Measurements from ENCODE around the gene DNAH7. TPM values are rescaled to one million over a fixed set of nuclear protein-coding genes. Genes with fewer than 3 reads are reported as not detected.

Gene DNAH7
- total and polyA plus RNA-seq, 2 of the 4 experiments (the other 2 are of a cell fraction): 0.22 to 0.36 TPM

DNA sequence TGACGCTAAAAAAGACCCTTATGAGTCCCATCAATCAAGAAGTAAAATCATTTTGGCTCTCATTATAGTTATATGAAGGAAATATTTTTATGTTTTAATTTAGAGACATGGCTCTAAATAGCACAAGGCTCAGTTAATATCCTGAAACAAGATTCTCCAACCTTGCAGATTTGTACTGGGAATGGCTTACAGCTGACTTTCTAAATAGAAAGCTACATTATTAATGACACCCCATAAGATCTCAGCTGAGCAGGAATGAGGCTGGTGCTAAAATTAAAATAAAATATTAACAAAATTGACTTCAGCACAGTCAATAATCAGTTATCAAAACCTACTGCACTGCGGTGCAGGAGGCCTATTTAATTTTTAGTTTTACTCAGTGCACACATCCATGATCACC lies 274.8 kb downstream of the DNAH7 start:
- H4K20me1 ChIP-seq (ENCODE audit: insufficient read depth, low read length): no peaks in the 10 kb centered on the region
- no peak overlapping the region for H4K91ac ChIP-seq (ENCODE audit: insufficient read depth, low read depth, low read length)
- no peaks in the 10 kb centered on the region for H3K27me3 ChIP-seq (ENCODE audit: control insufficient read depth, insufficient read depth, low read length)
- H3K27ac ChIP-seq (ENCODE audit: insufficient read depth, low read length): no peak overlapping the region
- no peak for DNase-seq
- ATAC-seq (ENCODE audit: low read depth): no peak
- H3K23ac ChIP-seq (ENCODE audit: low read depth, low read length): no peak overlapping the region
- H3K56ac ChIP-seq (ENCODE audit: extremely low read depth, insufficient read depth, low read length): no peak overlapping the region
- H3K79me1 ChIP-seq (ENCODE audit: low read depth in 1 of 2, low read length in 2 of 2): no peaks in the 10 kb centered on the region
- no TSS peak for BruUV-seq (replicated peaks)
- H3K14ac ChIP-seq (replicated peaks; ENCODE audit: low read depth, low read length): no peak overlapping the region
- no peak overlapping the region for H2BK120ac ChIP-seq (ENCODE audit: low read depth, low read length)
- no peak overlapping the region for H2AFZ ChIP-seq (replicated peaks; ENCODE audit: low read length, poor library complexity)
- in situ Hi-C loops (cut with MboI; ENCODE audit: low sequenced_read_pairs) (no loop called here), dilution Hi-C loops (cut with HindIII; ENCODE audit: low sequenced_read_pairs, unreplicated experiment) (no loop called here), intact Hi-C loops (cut with micrococcal nuclease) (no loop called here)
- no peak overlapping the region for H3K4me3 ChIP-seq (ENCODE audit: insufficient read depth, low read depth, low read length)
- no peaks in the 10 kb centered on the region for H3K9me1 ChIP-seq (ENCODE audit: insufficient read depth, low read length)
- H3K9ac ChIP-seq (ENCODE audit: low read depth, low read length): no peak overlapping the region
- no peaks in the 10 kb centered on the region for H3K4me1 ChIP-seq (ENCODE audit: control insufficient read depth, insufficient read depth, low read length)
- H2BK15ac ChIP-seq (ENCODE audit: low read depth, low read length): no peak overlapping the region
- H3K9me3 ChIP-seq (ENCODE audit: control insufficient read depth, insufficient read depth, low read length): no peaks in the 10 kb centered on the region
- no peaks in the 10 kb centered on the region for H3K36me3 ChIP-seq (ENCODE audit: control insufficient read depth, insufficient read depth, low read length)
- POLR2A ChIA-PET (ENCODE audit: unreplicated experiment): no interaction called here
- H2AK9ac ChIP-seq (replicated peaks; ENCODE audit: low read depth, low read length, poor library complexity): no peak overlapping the region
- H2AK5ac ChIP-seq (ENCODE audit: low read depth, low read length): no peak overlapping the region
- CTCF ChIA-PET: no interaction called here
- WGBS, 2 experiments (ENCODE audit: extremely low coverage in 2 of 2, insufficient read length in 1 of 2): no CpG with 5 or more reads among the region's 2 CpGs
- TF ChIP-seq, protein P1, sequence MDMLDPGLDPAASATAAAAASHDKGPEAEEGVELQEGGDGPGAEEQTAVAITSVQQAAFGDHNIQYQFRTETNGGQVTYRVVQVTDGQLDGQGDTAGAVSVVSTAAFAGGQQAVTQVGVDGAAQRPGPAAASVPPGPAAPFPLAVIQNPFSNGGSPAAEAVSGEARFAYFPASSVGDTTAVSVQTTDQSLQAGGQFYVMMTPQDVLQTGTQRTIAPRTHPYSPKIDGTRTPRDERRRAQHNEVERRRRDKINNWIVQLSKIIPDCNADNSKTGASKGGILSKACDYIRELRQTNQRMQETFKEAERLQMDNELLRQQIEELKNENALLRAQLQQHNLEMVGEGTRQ (IDR thresholded peaks at IDR 0.05; ENCODE audit: low read depth, low read length): no peak
- TF ChIP-seq BHLHE40 (IDR thresholded peaks at IDR 0.05; ENCODE audit: low read depth, low read length) (no peak), MXI1 (IDR thresholded peaks at IDR 0.05; ENCODE audit: borderline replicate concordance, low read depth, low read length) (no peak), MAZ (IDR thresholded peaks at IDR 0.05; ENCODE audit: borderline replicate concordance, low read depth, low read length) (no peak), SMC3 (IDR thresholded peaks at IDR 0.05; ENCODE audit: low read depth, low read length) (no peak), FOS (IDR thresholded peaks at IDR 0.05; ENCODE audit: low read depth, low read length) (no peak), CHD1 (IDR thresholded peaks at IDR 0.05; ENCODE audit: low read depth, low read length) (no peak), POLR2A (IDR thresholded peaks at IDR 0.05; ENCODE audit: low read depth, low read length) (no peak), RCOR1 (IDR thresholded peaks at IDR 0.05; ENCODE audit: insufficient replicate concordance, low read length) (no peak)
- H2BK5ac ChIP-seq (ENCODE audit: low read depth, low read length, poor library complexity, severe bottlenecking): no peak overlapping the region
- no peak overlapping the region for H4K5ac ChIP-seq (ENCODE audit: low read depth, low read length)
- no peak overlapping the region for H4K8ac ChIP-seq (ENCODE audit: low read depth in 2 of 2, low read length in 2 of 2)
- no peak overlapping the region for H2BK20ac ChIP-seq (ENCODE audit: low read depth, low read length)
- H3K4me2 ChIP-seq (ENCODE audit: low read depth, low read length): no peak overlapping the region
- no peak overlapping the region for H3K4ac ChIP-seq (ENCODE audit: low read depth, low read length)
- H3K18ac ChIP-seq (ENCODE audit: low read depth, low read length): no peak overlapping the region

All from IMR-90 (cell line).